ENCODE results near the gene SBK3.

- TF ChIP-seq, protein P1, sequence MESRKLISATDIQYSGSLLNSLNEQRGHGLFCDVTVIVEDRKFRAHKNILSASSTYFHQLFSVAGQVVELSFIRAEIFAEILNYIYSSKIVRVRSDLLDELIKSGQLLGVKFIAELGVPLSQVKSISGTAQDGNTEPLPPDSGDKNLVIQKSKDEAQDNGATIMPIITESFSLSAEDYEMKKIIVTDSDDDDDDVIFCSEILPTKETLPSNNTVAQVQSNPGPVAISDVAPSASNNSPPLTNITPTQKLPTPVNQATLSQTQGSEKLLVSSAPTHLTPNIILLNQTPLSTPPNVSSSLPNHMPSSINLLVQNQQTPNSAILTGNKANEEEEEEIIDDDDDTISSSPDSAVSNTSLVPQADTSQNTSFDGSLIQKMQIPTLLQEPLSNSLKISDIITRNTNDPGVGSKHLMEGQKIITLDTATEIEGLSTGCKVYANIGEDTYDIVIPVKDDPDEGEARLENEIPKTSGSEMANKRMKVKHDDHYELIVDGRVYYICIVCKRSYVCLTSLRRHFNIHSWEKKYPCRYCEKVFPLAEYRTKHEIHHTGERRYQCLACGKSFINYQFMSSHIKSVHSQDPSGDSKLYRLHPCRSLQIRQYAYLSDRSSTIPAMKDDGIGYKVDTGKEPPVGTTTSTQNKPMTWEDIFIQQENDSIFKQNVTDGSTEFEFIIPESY (IDR thresholded peaks at IDR 0.05; ENCODE audit: extremely low read depth, insufficient replicate concordance, low read length), result no peak
- TF ChIP-seq EZH2phosphoT487 (IDR thresholded peaks at IDR 0.05; ENCODE audit: borderline replicate concordance) (no peak), POLR2AphosphoS5 (IDR thresholded peaks at IDR 0.05; ENCODE audit: low read depth, low read length) (no peak), CTCF (IDR thresholded peaks at IDR 0.05 in 2 of 3, conservative IDR thresholded peaks at IDR 0.05 in 1 of 3; ENCODE audit: borderline replicate concordance in 1 of 3, insufficient read depth in 1 of 3, low read depth in 2 of 3, low read length in 2 of 3) (no peak), ZFX (IDR thresholded peaks at IDR 0.05) (no peak), ZNF274 (IDR thresholded peaks at IDR 0.05; ENCODE audit: low read depth, low read length) (no peak), YY1 (IDR thresholded peaks at IDR 0.05; ENCODE audit: extremely low read depth, insufficient replicate concordance, low read depth, low read length) (no peak), FOSL1 (IDR thresholded peaks at IDR 0.05; ENCODE audit: low read depth) (no peak), SIN3A (IDR thresholded peaks at IDR 0.05; ENCODE audit: low read depth) (no peak), EZH2 (IDR thresholded peaks at IDR 0.05) (no peak), RAD21 (IDR thresholded peaks at IDR 0.05; ENCODE audit: low read depth) (no peak), POLR2A (IDR thresholded peaks at IDR 0.05; ENCODE audit: borderline replicate concordance, extremely low read depth, insufficient read depth, insufficient read length) (no peak), EGR1 (IDR thresholded peaks at IDR 0.05; ENCODE audit: low read depth) (no peak)
Observed at GRCh38 chr19:55541091-55541490, 4.3 kb downstream of the SBK3 start.

Measured in HCT116 (cell line).